GM18861 (cell line): ENCODE results near the gene KLHL10.

Experiments
- ATAC-seq: cut with Tn5 transposase; IDR thresholded peaks from one replicate; pipeline ENCODE4 v1.9.1; 2021; ENCODE audit not compliant: unreplicated experiment

The KLHL10 gene

GRCh38 chr17:41837761-41838538 is at the start of gene KLHL10:
Gene KLHL10 (plus strand): TSS chr17:41837825. CDS start chr17:41837933, 108 bp downstream.
- no peak for ATAC-seq

- ATAC-seq = no peak
Measured at GRCh38 chr17:41792845-41793783, 44.5 kb upstream of the KLHL10 start.

GRCh38 chr17:41793784-41794539 is 43.7 kb upstream of the KLHL10 start:
- no peak for ATAC-seq

- ATAC-seq = no peak
Measured at GRCh38 chr17:41794540-41794975, 43.1 kb upstream of the KLHL10 start.

GRCh38 chr17:41796121-41796895 is 41.3 kb upstream of the KLHL10 start:
- no peak for ATAC-seq

- ATAC-seq = no peak
Measured at GRCh38 chr17:41797377-41797776, 40.2 kb upstream of the KLHL10 start.

DNA sequence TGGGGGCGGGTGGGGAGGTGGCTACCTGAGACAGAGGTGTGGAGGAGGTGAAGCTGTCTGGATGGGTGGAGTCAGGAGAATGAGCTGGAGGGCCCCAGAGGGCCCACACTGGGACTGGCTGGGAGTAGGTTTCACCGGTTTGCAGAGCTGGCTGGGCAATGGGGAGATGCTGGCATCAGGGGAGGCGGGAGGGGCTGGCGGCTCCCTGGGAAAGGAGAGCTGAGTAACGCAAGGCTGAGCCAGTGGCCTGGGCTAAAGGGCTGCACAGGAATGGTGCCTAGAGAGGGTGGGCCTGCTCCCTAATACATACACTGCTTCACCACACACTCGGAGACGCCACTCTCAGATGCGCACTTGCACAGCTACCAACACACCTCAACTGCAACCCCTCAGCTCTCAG is 38.3 kb upstream of the KLHL10 start:
- no peak for ATAC-seq

GRCh38 chr17:41800601-41801373 is 36.8 kb upstream of the KLHL10 start:
- no peak for ATAC-seq

DNA sequence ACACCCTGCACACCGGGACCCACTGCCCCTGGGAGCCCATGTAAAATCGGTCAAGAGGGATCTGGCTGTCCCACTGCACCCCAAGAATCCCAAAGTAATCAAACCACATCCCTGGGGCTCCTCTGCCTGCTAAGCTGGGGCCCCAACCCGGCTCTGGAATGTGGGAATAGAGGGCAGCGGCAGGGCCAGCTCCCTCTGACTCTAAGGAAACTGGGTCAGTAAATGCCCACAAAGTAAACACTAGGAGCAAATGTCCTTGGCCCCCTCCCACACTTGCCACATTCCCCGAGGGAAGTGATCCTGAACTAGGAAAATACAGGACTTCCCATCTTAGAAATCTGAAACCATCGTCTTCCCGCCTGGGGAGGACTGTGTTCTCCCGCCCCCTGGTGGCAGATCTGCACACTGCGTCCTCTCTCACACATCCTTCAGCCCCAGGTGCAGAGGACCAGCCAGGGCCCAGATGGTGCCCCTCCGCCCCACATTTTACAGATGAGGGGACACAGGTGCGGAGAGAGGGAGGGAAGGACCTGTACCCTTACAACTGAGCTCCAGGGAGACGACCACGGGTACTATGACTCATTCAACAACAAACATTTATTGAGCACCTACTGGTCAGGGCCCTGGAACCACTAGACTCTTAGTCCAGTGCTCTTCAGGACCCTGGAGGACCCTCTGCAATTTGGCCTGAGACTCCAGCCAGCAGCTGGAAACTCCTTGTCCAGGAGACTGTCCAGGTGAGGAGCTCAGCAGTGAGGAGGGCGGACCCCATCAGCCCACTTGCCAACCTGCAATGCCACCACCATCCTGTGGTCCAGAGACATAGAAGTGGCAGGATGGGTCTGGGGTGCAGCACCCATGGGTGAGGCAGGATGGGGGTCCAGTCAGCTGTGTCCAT is 36.0 kb upstream of the KLHL10 start:
- ATAC-seq = no peak

- ATAC-seq = no peak
Measured at GRCh38 chr17:41803049-41804020, 34.3 kb upstream of the KLHL10 start.

DNA sequence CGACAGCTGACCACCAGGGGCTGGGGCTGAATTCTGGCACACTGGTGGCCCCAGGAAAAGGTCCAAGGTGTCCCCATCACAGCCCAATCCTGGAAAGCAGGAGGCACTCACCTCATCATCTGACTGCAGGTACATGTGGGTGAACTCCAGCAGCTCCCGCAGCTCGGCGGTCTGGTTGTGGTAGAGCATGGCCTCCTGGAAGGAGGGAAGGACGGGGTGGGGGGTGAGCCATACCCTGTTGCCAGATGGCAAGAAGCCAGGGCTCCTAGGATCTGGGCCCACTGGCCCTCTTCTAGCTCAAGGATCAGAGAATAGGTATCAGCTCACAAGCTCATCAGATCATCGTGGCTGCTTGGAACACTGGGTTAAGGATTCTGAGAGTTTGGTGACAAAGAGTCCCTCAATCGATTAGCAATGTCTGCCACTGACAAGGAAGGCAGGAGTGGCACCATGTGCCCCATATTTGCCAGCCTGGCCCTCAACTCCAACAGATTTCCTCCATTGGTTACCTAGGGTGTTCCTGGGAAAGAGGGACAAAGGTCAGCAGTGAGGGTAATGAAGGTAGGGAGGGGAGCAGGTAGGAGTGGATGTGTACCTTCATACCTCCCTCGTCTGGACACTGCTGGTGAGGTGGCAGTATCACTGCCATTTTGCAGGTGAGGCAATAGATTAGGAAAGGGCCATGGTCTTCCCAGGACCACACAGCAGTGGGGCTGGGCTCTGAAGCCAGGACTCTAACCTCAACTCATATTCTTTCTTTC is 30.8 kb upstream of the KLHL10 start:
- ATAC-seq = no peak

GRCh38 chr17:41810659-41811548 is 26.7 kb upstream of the KLHL10 start:
- no peak for ATAC-seq

- ATAC-seq = peak; percentile 76
Measured at GRCh38 chr17:41811549-41812380, 25.9 kb upstream of the KLHL10 start, which contains the start of gene P3H4. Gene P3H4 (minus strand): TSS chr17:41811949. CDS start chr17:41811915, 34 bp downstream.

DNA sequence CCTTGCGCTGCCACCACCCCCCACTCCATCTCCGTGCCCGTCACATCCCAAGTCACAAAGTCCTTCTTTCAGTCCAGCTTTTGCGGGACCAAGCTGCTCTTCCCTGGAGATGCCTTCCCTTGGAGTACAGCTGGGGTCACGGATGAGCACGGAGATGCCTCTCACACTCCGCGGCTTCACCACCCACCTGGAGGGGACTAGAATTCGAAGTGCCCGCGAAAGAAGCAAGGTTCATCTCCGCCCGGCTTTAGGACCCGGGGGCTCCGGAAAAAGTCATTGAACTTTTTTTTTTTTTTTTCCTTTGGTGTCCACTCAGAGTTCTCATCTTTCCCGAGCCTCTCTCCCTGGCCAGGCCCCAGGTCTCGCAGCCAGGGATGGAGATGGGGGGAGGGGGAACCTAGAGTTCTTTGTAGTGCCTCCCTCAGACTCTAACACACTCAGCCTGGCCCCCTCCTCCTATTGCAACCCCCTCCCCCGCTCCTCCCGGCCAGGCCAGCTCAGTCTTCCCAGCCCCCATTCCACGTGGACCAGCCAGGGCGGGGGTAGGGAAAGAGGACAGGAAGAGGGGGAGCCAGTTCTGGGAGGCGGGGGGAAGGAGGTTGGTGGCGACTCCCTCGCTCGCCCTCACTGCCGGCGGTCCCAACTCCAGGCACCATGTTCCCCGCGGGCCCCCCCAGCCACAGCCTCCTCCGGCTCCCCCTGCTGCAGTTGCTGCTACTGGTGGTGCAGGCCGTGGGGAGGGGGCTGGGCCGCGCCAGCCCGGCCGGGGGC is 25.1 kb upstream of the KLHL10 start, which contains the start of gene FKBP10:
TSS of gene FKBP10 (plus strand) at position 624 of the 771 bp plus-strand sequence. CDS start at position 655, 31 bp downstream.
- no peak for ATAC-seq
